Gastrocnemius medialis (tissue), 4 donors: Measurements from ENCODE around the gene NUP85.

Experiments used
- CTCF ChIP-seq, 5 experiments: fragments of 450-650 bp in 3 of 5; fragments of 200-600 bp in 2 of 5; sonication (generic) in 2 of 5; IDR thresholded peaks in 4 of 5; conservative IDR thresholded peaks in 1 of 5; 1 replicate in 4 of 5; 2 replicates in 1 of 5; pipeline ENCODE4 v1.5.1; 2016 to 2019; ENCODE audit warnings: antibody characterized with exemption in 5 of 5, mild to moderate bottlenecking in 3 of 5, moderate library complexity in 3 of 5
- POLR2A ChIP-seq, 2 donors: fragments of 450-650 bp; IDR thresholded peaks; one replicate each; pipeline ENCODE4 v1.6.1; 2017; ENCODE audit warnings: antibody characterized with exemption in 2 of 2, mild to moderate bottlenecking in 2 of 2, moderate library complexity in 2 of 2

DNA sequence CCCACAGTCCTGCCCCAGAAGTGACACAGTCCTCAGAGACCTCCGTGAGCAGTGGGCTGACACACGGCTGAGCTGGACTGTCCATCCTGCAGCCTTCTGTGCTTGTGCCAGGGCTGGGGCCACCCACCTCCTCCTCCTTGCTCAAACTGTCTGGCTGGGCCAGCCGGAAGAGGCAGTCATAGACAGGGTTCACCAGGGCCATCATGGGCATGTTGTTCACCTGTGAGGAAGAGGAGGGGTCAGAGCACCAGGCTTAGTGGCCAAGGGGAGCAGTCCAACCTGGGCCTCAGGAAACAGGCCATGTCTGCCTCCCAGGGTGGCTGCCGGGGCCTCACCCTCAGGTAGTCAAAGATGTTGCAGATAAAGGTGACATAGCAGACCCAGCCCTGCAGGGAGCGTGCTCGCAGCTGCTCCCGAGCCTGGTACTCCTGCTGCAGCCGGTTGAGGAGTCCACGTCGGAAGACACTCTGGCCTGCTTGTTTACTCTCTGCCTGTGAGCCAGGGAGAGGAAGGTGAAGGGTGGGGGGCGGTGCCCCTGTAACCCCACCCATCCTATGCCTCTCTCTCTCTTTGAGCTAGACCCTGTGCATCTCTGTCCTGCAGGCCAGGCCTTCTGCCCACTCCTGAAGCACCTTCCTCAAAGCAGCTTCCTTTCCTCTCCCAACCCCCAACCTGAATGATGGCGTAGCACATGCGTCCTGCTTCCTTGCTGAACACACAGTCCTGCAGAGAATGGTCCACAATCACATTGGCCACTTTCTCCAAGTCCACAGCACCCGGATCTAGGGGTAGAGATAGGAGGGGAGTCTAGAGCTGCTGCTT, 62.1 kb downstream of the NUP85 start:
- no peak for TF ChIP-seq CTCF (IDR thresholded peaks at IDR 0.05 in 4 of 5, conservative IDR thresholded peaks at IDR 0.05 in 1 of 5)
- no peak for TF ChIP-seq POLR2A (IDR thresholded peaks at IDR 0.05)
